ENCODE results near the gene MMP25. TPM values are rescaled to one million over a fixed set of nuclear protein-coding genes. Genes with fewer than 3 reads are reported as not detected.

The MMP25 gene
- total RNA-seq, 4 donors from 2014 or later = 1.4 to 3.3 (median 2.4) TPM; not detected in 1

- Histone ChIP-seq H3K27me3 (no peaks in the 10 kb centered on the region), H3K4me3 (no peak overlapping the region), H3K36me3 (no peaks in the 10 kb centered on the region), H3K27ac (no peak overlapping the region), H3K9me3 (no peaks in the 10 kb centered on the region), H3K4me1 (peaks cover 0 to 14% (median 3%) of the 10 kb centered on the region in 4 donors)
- TF ChIP-seq CTCF (IDR thresholded peaks at IDR 0.05) = no peak
- DNase-seq = no peak
These were observed 50.0 kb downstream of the MMP25 start for GRCh38 chr16:3096362-3096761.

GRCh38 chr16:3097266-3097665 is 50.9 kb downstream of the MMP25 start:
- Histone ChIP-seq H3K36me3 (no peaks in the 10 kb centered on the region), H3K4me3 (no peak overlapping the region), H3K9me3 (no peaks in the 10 kb centered on the region), H3K27ac (no peak overlapping the region), H3K4me1 (peaks cover 0 to 14% (median 3%) of the 10 kb centered on the region in 4 donors), H3K27me3 (no peaks in the 10 kb centered on the region)
- no peak for DNase-seq
- TF ChIP-seq POLR2A (IDR thresholded peaks at IDR 0.05) (no peak), CTCF (IDR thresholded peaks at IDR 0.05) (no peak)

- H3K27me3 ChIP-seq = no peaks in the 10 kb centered on the region
- no peaks in the 10 kb centered on the region for H3K36me3 ChIP-seq
- no peak for DNase-seq
- H3K4me1 ChIP-seq = peaks cover 0 to 14% (median 3%) of the 10 kb centered on the region in 4 donors
- H3K27ac ChIP-seq = peak within 1 kb of the TSS in 1 of 4 donors; percentile 27
- no peaks in the 10 kb centered on the region for H3K9me3 ChIP-seq
- H3K4me3 ChIP-seq = peak within 1 kb of the TSS; percentile 5 to 38 (median 22)
- TF ChIP-seq POLR2A (IDR thresholded peaks at IDR 0.05) (no peak), CTCF (IDR thresholded peaks at IDR 0.05) (no peak)
These were observed 52.4 kb downstream of the MMP25 start, which contains the start of gene ZSCAN10 for GRCh38 chr16:3098459-3099394. Gene ZSCAN10 (minus strand): TSS chr16:3099294. CDS start chr16:3092937, 6,357 bp downstream.

GRCh38 chr16:3099395-3099731 is 53.0 kb downstream of the MMP25 start:
- no peak overlapping the region for H3K4me3 ChIP-seq
- no peak for DNase-seq
- H3K27me3 ChIP-seq = no peaks in the 10 kb centered on the region
- no peak overlapping the region for H3K27ac ChIP-seq
- peaks cover 0 to 14% (median 3%) of the 10 kb centered on the region in 4 donors for H3K4me1 ChIP-seq
- no peaks in the 10 kb centered on the region for H3K9me3 ChIP-seq
- no peaks in the 10 kb centered on the region for H3K36me3 ChIP-seq
- TF ChIP-seq CTCF (IDR thresholded peaks at IDR 0.05) (no peak), POLR2A (IDR thresholded peaks at IDR 0.05) (no peak)

GRCh38 chr16:3099732-3100499 is 53.6 kb downstream of the MMP25 start:
- TF ChIP-seq CTCF (IDR thresholded peaks at IDR 0.05) = no peak
- no peak for TF ChIP-seq POLR2A (IDR thresholded peaks at IDR 0.05)
- H3K36me3 ChIP-seq = no peaks in the 10 kb centered on the region
- peak; percentile 97 to 99 (median 98) for DNase-seq
- no peaks in the 10 kb centered on the region for H3K27me3 ChIP-seq
- H3K4me1 ChIP-seq = peaks cover 0 to 14% (median 3%) of the 10 kb centered on the region in 4 donors
- H3K4me3 ChIP-seq = peak overlapping the region; percentile 5 to 38 (median 22)
- no peaks in the 10 kb centered on the region for H3K9me3 ChIP-seq
- peak overlapping the region in 1 of 4 donors; percentile 27 for H3K27ac ChIP-seq

Measured in Peyer's patch (tissue), 4 donors.